Measurements from ENCODE around the gene CCM2.

CCM2 gene

GRCh38 chr7:45100761-45101480, 100.9 kb downstream of the CCM2 start:
- no peak overlapping the region for H3K4me3 ChIP-seq (ENCODE audit: low read depth, low read length)
- TF ChIP-seq CTCF (IDR thresholded peaks at IDR 0.05; ENCODE audit: low read depth, low read length): no peak

GRCh38 chr7:45101748-45102147, 101.7 kb downstream of the CCM2 start:
- H3K4me3 ChIP-seq (ENCODE audit: low read depth, low read length): no peak overlapping the region
- no peak for TF ChIP-seq CTCF (IDR thresholded peaks at IDR 0.05; ENCODE audit: low read depth, low read length)

- H3K4me3 ChIP-seq (ENCODE audit: low read depth, low read length): no peak overlapping the region
- TF ChIP-seq CTCF (IDR thresholded peaks at IDR 0.05; ENCODE audit: low read depth, low read length): no peak
These were observed 103.0 kb downstream of the CCM2 start for GRCh38 chr7:45102785-45103712.

- no peak overlapping the region for H3K4me3 ChIP-seq (ENCODE audit: low read depth, low read length)
- no peak for TF ChIP-seq CTCF (IDR thresholded peaks at IDR 0.05; ENCODE audit: low read depth, low read length)
These were observed 104.2 kb downstream of the CCM2 start for GRCh38 chr7:45103958-45104843.

GRCh38 chr7:45104844-45105587, 105.0 kb downstream of the CCM2 start:
- H3K4me3 ChIP-seq (ENCODE audit: low read depth, low read length): no peak overlapping the region
- TF ChIP-seq CTCF (IDR thresholded peaks at IDR 0.05; ENCODE audit: low read depth, low read length): no peak

GRCh38 chr7:45105588-45106188, 105.7 kb downstream of the CCM2 start:
- TF ChIP-seq CTCF (IDR thresholded peaks at IDR 0.05; ENCODE audit: low read depth, low read length): no peak
- H3K4me3 ChIP-seq (ENCODE audit: low read depth, low read length): no peak overlapping the region

All from WI38 (cell line).